GM23338 (cell line): Measurements from ENCODE around the gene ZNF446. TPM values are rescaled to one million over a fixed set of nuclear protein-coding genes. Genes with fewer than 3 reads are reported as not detected.

ENCODE experiments used
- CREB1 ChIP-seq: fragments of 250-450 bp; sonication (Bioruptor Pico); IDR thresholded peaks from 2 replicates; pipeline ENCODE4 v1.5.0; 2020; ENCODE audit warnings: low read depth, mild to moderate bottlenecking, moderate library complexity
- ETS1 ChIP-seq: IDR thresholded peaks from 2 replicates; pipeline ENCODE4 v1.6.1; 2016; ENCODE audit warnings: antibody characterized with exemption
- EZH2phosphoT487 ChIP-seq: fragments of 200-600 bp; sonication (generic); IDR thresholded peaks from one replicate; pipeline ENCODE4 v1.8.1; 2018; ENCODE audit warnings: antibody characterized with exemption; ENCODE audit not compliant: unreplicated experiment
- JUNB ChIP-seq: IDR thresholded peaks from one replicate; pipeline ENCODE4 v1.6.1; 2016; ENCODE audit warnings: antibody characterized with exemption; ENCODE audit not compliant: unreplicated experiment
- POLR2AphosphoS5 ChIP-seq: IDR thresholded peaks from 2 replicates; pipeline ENCODE4 v1.6.1; 2016; ENCODE audit warnings: antibody characterized with exemption, low read depth
- REST ChIP-seq: IDR thresholded peaks from one replicate; pipeline ENCODE4 v1.6.1; 2018; ENCODE audit warnings: antibody characterized with exemption; ENCODE audit not compliant: unreplicated experiment
- ZNF114 ChIP-seq: fragments of 250-450 bp; sonication (Bioruptor Pico); IDR thresholded peaks from 2 replicates; pipeline ENCODE4 v1.5.0; 2020; ENCODE audit warnings: mild to moderate bottlenecking, moderate library complexity
- ZNF462 ChIP-seq: fragments of 250-450 bp; sonication (Bioruptor Pico); IDR thresholded peaks from 2 replicates; pipeline ENCODE4 v1.5.0; 2020; ENCODE audit warnings: mild to moderate bottlenecking, moderate library complexity
- polyA plus RNA-seq: library from polyadenylated mRNA; unstranded; fragments of >200 nt; fragmentation: Nextera tagmentation; extraction: Ambion mirVana; gene quantifications from 2 replicates; pipeline ENCODE4 v1.2.1, GENCODE V29; 2016
- total RNA-seq: library from RNA; depleted of rRNA; stranded (reverse); fragments of >200 nt; shearing (Covaris generic); gene quantifications from 2 replicates; pipeline ENCODE4 v1.2.3, GENCODE V29; 2014

ZNF446 gene
- total and polyA plus RNA-seq, 2 experiments from 2014 or later: 2.1 to 5.6 TPM

GRCh38 chr19:58473775-58474174 is 2.4 kb upstream of the ZNF446 start (continued):
- TF ChIP-seq ZNF462 (CRISPR knock-in tag): no peak
- no peak for TF ChIP-seq EZH2phosphoT487
- no peak for TF ChIP-seq JUNB
- TF ChIP-seq ZNF114 (CRISPR knock-in tag): no peak
- TF ChIP-seq POLR2AphosphoS5: no peak
- no peak for TF ChIP-seq ETS1
- no peak for TF ChIP-seq REST
- TF ChIP-seq CREB1 (CRISPR knock-in tag): no peak
